Measurements from ENCODE around the gene KRTAP20-4.

The KRTAP20-4 gene

DNA sequence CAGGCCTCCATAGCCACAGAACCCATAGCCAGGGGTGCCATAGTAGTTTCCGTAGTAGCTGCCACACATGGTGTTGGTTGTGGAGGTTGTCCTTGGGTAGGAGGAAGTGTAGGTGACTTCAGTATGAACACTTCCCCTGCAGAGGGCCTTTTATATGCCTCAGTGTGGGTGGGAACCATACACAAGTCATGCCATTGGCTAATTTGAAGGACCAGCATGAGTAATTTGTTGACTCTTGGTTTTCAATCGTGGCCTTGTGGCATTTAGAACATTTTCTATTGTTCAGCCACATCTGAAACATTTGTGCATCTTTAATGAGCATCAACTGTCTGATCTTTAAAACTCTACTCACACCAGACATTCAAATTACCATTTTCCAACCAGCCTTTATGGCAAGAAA is 6.6 kb upstream of the KRTAP20-4 start, which contains the start of gene KRTAP6-1:
Gene KRTAP6-1, minus strand, starts transcription at position 95 of the 400 bp plus-strand sequence. Its CDS starts 26 bp downstream, at position 69.
- no peak within 1 kb of the TSS for H3K4me3 Mint-ChIP-seq
- DNase-seq = no peak
- H3K36me3 Mint-ChIP-seq (ENCODE audit: low read depth) = no peaks in the 10 kb centered on the region
- peaks cover 17% of the 10 kb centered on the region for H3K9me3 Mint-ChIP-seq
- TF ChIP-seq, protein P1, sequence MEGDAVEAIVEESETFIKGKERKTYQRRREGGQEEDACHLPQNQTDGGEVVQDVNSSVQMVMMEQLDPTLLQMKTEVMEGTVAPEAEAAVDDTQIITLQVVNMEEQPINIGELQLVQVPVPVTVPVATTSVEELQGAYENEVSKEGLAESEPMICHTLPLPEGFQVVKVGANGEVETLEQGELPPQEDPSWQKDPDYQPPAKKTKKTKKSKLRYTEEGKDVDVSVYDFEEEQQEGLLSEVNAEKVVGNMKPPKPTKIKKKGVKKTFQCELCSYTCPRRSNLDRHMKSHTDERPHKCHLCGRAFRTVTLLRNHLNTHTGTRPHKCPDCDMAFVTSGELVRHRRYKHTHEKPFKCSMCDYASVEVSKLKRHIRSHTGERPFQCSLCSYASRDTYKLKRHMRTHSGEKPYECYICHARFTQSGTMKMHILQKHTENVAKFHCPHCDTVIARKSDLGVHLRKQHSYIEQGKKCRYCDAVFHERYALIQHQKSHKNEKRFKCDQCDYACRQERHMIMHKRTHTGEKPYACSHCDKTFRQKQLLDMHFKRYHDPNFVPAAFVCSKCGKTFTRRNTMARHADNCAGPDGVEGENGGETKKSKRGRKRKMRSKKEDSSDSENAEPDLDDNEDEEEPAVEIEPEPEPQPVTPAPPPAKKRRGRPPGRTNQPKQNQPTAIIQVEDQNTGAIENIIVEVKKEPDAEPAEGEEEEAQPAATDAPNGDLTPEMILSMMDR (IDR thresholded peaks at IDR 0.05) = no peak
- no peak within 1 kb of the TSS for H3K27ac Mint-ChIP-seq
- H3K4me1 Mint-ChIP-seq = no peaks in the 10 kb centered on the region
- peaks cover 4% of the 10 kb centered on the region for H3K27me3 Mint-ChIP-seq (ENCODE audit: low read depth, poor library complexity)

DNA sequence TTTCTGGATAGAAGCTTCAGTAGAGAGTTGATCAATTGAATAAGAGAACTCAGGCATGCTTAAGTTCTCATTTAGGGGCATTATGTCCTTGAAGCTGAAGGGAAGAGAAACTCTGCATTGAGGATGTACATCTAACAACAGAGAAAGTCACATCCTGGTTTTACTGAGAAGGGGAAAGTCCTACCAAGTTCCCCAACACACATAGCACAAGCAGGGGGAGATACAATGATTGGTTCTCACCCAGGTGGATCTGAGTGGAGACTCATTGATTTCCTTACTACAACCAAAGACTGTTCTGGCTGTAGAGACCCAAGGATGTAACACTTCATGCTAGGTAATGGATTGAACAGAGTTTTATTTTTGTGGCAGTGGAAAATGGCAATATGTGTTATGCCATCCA is 5.2 kb upstream of the KRTAP20-4 start:
- peaks cover 17% of the 10 kb centered on the region for H3K9me3 Mint-ChIP-seq
- H3K36me3 Mint-ChIP-seq (ENCODE audit: low read depth) = no peaks in the 10 kb centered on the region

DNA sequence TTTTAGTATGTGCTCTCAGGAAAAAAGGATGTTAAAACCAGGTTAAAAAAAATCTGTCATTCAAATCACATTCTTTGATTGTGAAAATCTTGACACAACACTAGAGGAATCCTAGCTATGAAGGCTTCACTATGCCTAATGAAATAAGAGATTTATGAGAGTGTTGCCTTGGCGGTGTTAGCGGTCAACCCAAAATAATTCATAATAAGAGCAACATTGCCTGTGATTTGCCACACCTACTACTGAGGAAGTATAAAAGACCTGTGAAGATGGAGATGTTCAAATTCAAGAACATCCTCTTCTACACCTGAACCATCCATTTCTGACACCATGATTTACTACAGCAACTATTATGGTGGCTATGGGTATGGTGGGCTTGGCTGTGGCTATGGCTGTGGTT is 4.3 kb upstream of the KRTAP20-4 start, which contains the start of gene KRTAP20-1:
Gene KRTAP20-1, plus strand, starts transcription at position 301 of the 400 bp plus-strand sequence. Its CDS starts 30 bp downstream, at position 331.
- Mint-ChIP-seq H3K36me3 (ENCODE audit: low read depth) (no peaks in the 10 kb centered on the region), H3K27ac (no peak within 1 kb of the TSS), H3K4me1 (no peaks in the 10 kb centered on the region), H3K4me3 (no peak within 1 kb of the TSS), H3K27me3 (ENCODE audit: low read depth, poor library complexity) (no peaks in the 10 kb centered on the region), H3K9me3 (peaks cover 9% of the 10 kb centered on the region)
- DNase-seq = no peak
- TF ChIP-seq, protein P1 (IDR thresholded peaks at IDR 0.05) = no peak

More for the DNA sequence above, 5.2 kb upstream of the KRTAP20-4 start:
- DNase-seq = no peak
- Mint-ChIP-seq H3K27ac (no peak overlapping the region), H3K4me1 (no peaks in the 10 kb centered on the region), H3K4me3 (no peak overlapping the region), H3K27me3 (ENCODE audit: low read depth, poor library complexity) (peaks cover 2% of the 10 kb centered on the region)
- TF ChIP-seq, protein P1 (IDR thresholded peaks at IDR 0.05) = no peak

DNA sequence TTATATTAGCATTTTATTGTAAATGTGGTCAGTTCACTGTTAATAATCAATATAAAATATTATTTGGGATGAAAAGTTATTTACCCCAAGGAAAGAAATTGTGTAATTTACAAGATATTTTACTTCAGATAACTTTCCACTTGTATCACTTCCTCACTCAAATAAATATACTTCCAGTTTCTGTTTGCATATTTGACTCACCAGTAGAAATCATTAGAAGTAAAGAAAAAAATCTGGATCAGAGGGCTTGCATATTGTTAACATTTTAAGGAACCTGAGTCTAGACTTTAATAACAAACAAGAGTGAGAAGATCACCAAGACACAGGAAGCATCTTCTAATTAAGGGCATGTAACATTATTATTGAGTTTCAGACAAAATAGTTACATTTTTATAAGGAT is 347 bp upstream of the KRTAP20-4 start:
- no peak for DNase-seq
- Mint-ChIP-seq H3K4me3 (no peak overlapping the region), H3K27ac (no peak overlapping the region), H3K9me3 (peaks cover 17% of the 10 kb centered on the region), H3K4me1 (no peaks in the 10 kb centered on the region), H3K27me3 (ENCODE audit: low read depth, poor library complexity) (no peaks in the 10 kb centered on the region), H3K36me3 (ENCODE audit: low read depth) (no peaks in the 10 kb centered on the region)
- TF ChIP-seq, protein P1 (IDR thresholded peaks at IDR 0.05) = no peak

DNA sequence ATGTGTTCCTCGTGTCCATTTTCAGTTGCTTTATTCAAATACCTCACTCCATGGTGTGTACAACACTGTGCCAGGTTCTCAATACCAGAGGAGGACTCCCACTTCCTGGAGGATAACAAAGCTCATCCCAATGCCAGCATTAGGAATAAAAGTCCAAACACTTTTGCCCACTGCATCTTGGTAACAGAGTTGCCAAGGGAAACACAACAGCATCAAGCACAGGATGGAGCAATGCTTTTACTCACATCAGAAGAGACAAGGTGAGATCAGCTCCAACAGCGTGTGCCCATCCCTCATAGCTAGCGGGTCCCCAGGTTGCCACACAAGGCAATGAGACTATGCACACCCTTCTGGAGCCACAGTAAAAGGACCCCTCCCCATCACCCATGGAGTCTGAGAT is 2.9 kb downstream of the KRTAP20-4 start:
- TF ChIP-seq, protein P1 (IDR thresholded peaks at IDR 0.05) = no peak
- no peak overlapping the region for H3K4me3 Mint-ChIP-seq
- H3K27ac Mint-ChIP-seq = no peak overlapping the region
- DNase-seq = no peak
- H3K27me3 Mint-ChIP-seq (ENCODE audit: low read depth, poor library complexity) = no peaks in the 10 kb centered on the region
- no peaks in the 10 kb centered on the region for H3K4me1 Mint-ChIP-seq
- no peaks in the 10 kb centered on the region for H3K36me3 Mint-ChIP-seq (ENCODE audit: low read depth)
- peaks cover 34% of the 10 kb centered on the region for H3K9me3 Mint-ChIP-seq

DNA sequence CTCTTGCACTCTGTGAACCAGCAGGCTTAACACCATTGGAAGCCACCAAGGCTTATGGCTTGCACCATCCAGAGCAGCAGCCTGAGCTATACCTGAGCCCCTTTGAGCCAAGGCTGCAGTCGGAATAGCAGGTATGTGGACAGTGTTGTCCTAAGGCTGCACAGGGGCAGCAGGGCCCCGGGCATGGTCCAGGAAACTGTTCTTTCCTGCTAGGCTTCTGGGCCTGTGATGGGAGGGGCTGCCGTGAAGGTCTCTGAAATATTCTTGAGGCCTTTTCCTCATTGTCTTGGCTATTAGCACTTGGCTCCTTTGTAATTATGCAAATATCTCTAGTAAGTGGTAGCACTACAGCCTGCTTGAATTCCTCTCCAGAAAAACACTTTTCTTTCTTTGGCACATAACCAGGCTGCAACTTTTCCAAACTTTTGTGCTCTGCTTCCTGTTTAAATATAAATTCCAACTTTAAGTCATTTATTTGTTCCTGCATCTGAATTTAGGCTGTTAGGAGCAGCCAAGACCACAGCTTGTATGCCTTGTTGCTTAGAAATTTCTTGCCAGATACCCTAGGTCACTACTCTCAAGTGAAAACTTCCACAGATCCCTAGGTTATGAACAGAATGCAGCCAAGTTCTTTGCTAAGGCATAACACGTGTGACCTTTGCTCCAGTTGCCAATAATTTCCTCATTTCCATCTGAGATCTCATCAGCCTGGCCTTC is 5.2 kb downstream of the KRTAP20-4 start:
- no peak for DNase-seq
- Mint-ChIP-seq H3K9me3 (peaks cover 34% of the 10 kb centered on the region), H3K4me1 (no peaks in the 10 kb centered on the region), H3K36me3 (ENCODE audit: low read depth) (no peaks in the 10 kb centered on the region), H3K4me3 (no peak overlapping the region), H3K27me3 (ENCODE audit: low read depth, poor library complexity) (no peaks in the 10 kb centered on the region), H3K27ac (no peak overlapping the region)
- TF ChIP-seq, protein P1 (IDR thresholded peaks at IDR 0.05) = no peak
